Loucy (cell line): ENCODE data around the gene DACT1.

Source experiments
- H2AFZ ChIP-seq: fragments of 200-600 bp; sonication (generic); 2 replicates; pipeline ENCODE4 v1.6.0; 2016; ENCODE audit warnings: antibody characterized with exemption, mild to moderate bottlenecking, low read length, moderate library complexity
- H3F3A ChIP-seq: fragments of 200-600 bp; 2 replicates; pipeline ENCODE4 v1.6.0; 2016; ENCODE audit warnings: antibody characterized with exemption, low read depth, mild to moderate bottlenecking
- H3K27me3 ChIP-seq: fragments of 200-600 bp; sonication (generic); 2 replicates; pipeline ENCODE4 v1.6.1; 2014; ENCODE audit warnings: low read length, mild to moderate bottlenecking; ENCODE audit not compliant: insufficient read depth, poor library complexity, severe bottlenecking
- H3K36me3 ChIP-seq: fragments of 200-600 bp; sonication (generic); 2 replicates; pipeline ENCODE4 v1.6.1; 2016; ENCODE audit warnings: low read length; ENCODE audit not compliant: insufficient read depth
- H3K4me1 ChIP-seq: fragments of 200-600 bp; sonication (generic); 2 replicates; pipeline ENCODE4 v1.5.1; 2014; ENCODE audit warnings: low read length, mild to moderate bottlenecking; ENCODE audit not compliant: insufficient read depth, poor library complexity, severe bottlenecking
- H3K4me2 ChIP-seq: fragments of 200-600 bp; sonication (generic); 2 replicates; pipeline ENCODE4 v1.6.0; 2014; ENCODE audit warnings: antibody characterized with exemption, low read length, low read depth, mild to moderate bottlenecking; ENCODE audit not compliant: poor library complexity, severe bottlenecking
- H3K4me3 ChIP-seq: fragments of 200-600 bp; sonication (generic); 2 replicates; pipeline ENCODE4 v1.5.1; 2014; ENCODE audit warnings: low read length, mild to moderate bottlenecking, mixed read lengths; ENCODE audit not compliant: poor library complexity, severe bottlenecking
- H3K79me2 ChIP-seq: fragments of 200-600 bp; sonication (generic); 2 replicates; pipeline ENCODE4 v1.6.1; 2014; ENCODE audit warnings: low read length; ENCODE audit not compliant: insufficient read depth
- H3K9ac ChIP-seq: fragments of 200-600 bp; sonication (generic); 2 replicates; pipeline ENCODE4 v1.6.0; 2014; ENCODE audit warnings: mild to moderate bottlenecking, low read depth, low read length, moderate library complexity; ENCODE audit not compliant: poor library complexity, severe bottlenecking
- H3K9me2 ChIP-seq: fragments of 200-600 bp; sonication (generic); replicated peaks from 2 replicates; pipeline ENCODE4 v1.6.1; 2016; ENCODE audit warnings: low read depth, low read length, mixed read lengths
- H3K9me3 ChIP-seq: fragments of 200-600 bp; sonication (generic); 2 replicates; pipeline ENCODE4 v1.6.1; 2014; ENCODE audit warnings: mild to moderate bottlenecking, antibody characterized with exemption, low read length, low read depth; ENCODE audit not compliant: insufficient read depth
- H4K20me1 ChIP-seq: fragments of 200-600 bp; sonication (generic); 2 replicates; pipeline ENCODE4 v1.6.0; 2014; ENCODE audit warnings: antibody characterized with exemption, low read length, mild to moderate bottlenecking; ENCODE audit not compliant: insufficient read depth, poor library complexity, severe bottlenecking
- CTCF ChIP-seq: fragments of 200-600 bp; sonication (generic); conservative IDR thresholded peaks from 2 replicates; pipeline ENCODE4 v1.5.1; 2014; ENCODE audit warnings: mild to moderate bottlenecking, antibody characterized with exemption, low read length
- EZH2phosphoT487 ChIP-seq: fragments of 200-600 bp; IDR thresholded peaks from 2 replicates; pipeline ENCODE4 v1.6.1; 2018; ENCODE audit warnings: antibody characterized with exemption, mild to moderate bottlenecking, moderate library complexity, borderline replicate concordance

DACT1 gene

GRCh38 chr14:58659061-58659460 lies 21.3 kb downstream of the DACT1 start:
- Histone ChIP-seq H3K36me3 (no peaks in the 10 kb centered on the region), H3K4me1 (no peaks in the 10 kb centered on the region), H3K4me3 (no peak overlapping the region), H3K9ac (no peak overlapping the region), H3K4me2 (no peak overlapping the region), H3K9me3 (no peaks in the 10 kb centered on the region), H3K79me2 (no peaks in the 10 kb centered on the region), H3K27me3 (no peaks in the 10 kb centered on the region), H3F3A (no peaks in the 10 kb centered on the region), H2AFZ (no peak overlapping the region), H4K20me1 (no peaks in the 10 kb centered on the region), H3K9me2 (no peaks in the 10 kb centered on the region)
- no peak for TF ChIP-seq EZH2phosphoT487
- no peak for TF ChIP-seq CTCF

GRCh38 chr14:58659846-58660245 lies 22.1 kb downstream of the DACT1 start:
- H3K4me3 ChIP-seq = no peak overlapping the region
- TF ChIP-seq EZH2phosphoT487 = no peak
- TF ChIP-seq CTCF = no peak
- H3K9me3 ChIP-seq = no peaks in the 10 kb centered on the region
- H3K9ac ChIP-seq = no peak overlapping the region
- H3K27me3 ChIP-seq = no peaks in the 10 kb centered on the region
- no peaks in the 10 kb centered on the region for H3K9me2 ChIP-seq
- no peaks in the 10 kb centered on the region for H3K36me3 ChIP-seq
- H2AFZ ChIP-seq = no peak overlapping the region
- H3K79me2 ChIP-seq = no peaks in the 10 kb centered on the region
- no peak overlapping the region for H3K4me2 ChIP-seq
- H4K20me1 ChIP-seq = no peaks in the 10 kb centered on the region
- H3F3A ChIP-seq = no peaks in the 10 kb centered on the region
- no peaks in the 10 kb centered on the region for H3K4me1 ChIP-seq

- no peak overlapping the region for H2AFZ ChIP-seq
- H3K4me3 ChIP-seq = no peak overlapping the region
- H4K20me1 ChIP-seq = no peaks in the 10 kb centered on the region
- no peaks in the 10 kb centered on the region for H3K79me2 ChIP-seq
- no peak overlapping the region for H3K4me2 ChIP-seq
- no peaks in the 10 kb centered on the region for H3K9me2 ChIP-seq
- no peaks in the 10 kb centered on the region for H3K27me3 ChIP-seq
- no peaks in the 10 kb centered on the region for H3F3A ChIP-seq
- H3K9me3 ChIP-seq = no peaks in the 10 kb centered on the region
- no peak overlapping the region for H3K9ac ChIP-seq
- H3K4me1 ChIP-seq = no peaks in the 10 kb centered on the region
- H3K36me3 ChIP-seq = no peaks in the 10 kb centered on the region
- no peak for TF ChIP-seq EZH2phosphoT487
- no peak for TF ChIP-seq CTCF
Measured at GRCh38 chr14:58660407-58660806, 22.6 kb downstream of the DACT1 start.
